HG03457 (cell line): ENCODE data around the gene ST8SIA2.

Experiments
- ATAC-seq: cut with Tn5 transposase; IDR thresholded peaks from one replicate; pipeline ENCODE4 v1.9.1; 2021; ENCODE audit warnings: moderate number of reproducible peaks; ENCODE audit not compliant: unreplicated experiment

The ST8SIA2 gene

DNA sequence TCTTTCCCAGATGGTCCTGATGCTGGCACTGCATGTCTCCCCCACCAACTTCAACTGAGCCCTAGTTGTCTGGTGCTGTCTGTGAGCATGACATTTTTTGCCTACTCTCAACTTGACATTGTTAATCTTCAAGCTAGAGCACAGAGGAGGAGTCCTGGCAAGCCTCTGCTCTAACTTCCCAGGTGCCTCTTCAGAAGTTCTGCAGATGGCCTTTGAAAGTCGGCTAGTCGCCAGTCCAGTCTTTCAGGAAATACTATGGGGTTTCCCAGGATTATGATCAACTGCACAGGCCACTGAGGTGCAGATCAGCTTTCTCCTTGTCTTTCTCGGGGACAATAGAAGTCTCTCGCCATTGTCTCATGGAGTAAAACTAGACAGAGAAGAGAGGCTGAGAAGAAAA, 86.7 kb downstream of the ST8SIA2 start:
- ATAC-seq, result no peak

GRCh38 chr15:92485441-92485840, 91.8 kb downstream of the ST8SIA2 start:
- ATAC-seq, result no peak

- no peak for ATAC-seq
Measured at GRCh38 chr15:92492551-92493115, 99.0 kb downstream of the ST8SIA2 start.

DNA sequence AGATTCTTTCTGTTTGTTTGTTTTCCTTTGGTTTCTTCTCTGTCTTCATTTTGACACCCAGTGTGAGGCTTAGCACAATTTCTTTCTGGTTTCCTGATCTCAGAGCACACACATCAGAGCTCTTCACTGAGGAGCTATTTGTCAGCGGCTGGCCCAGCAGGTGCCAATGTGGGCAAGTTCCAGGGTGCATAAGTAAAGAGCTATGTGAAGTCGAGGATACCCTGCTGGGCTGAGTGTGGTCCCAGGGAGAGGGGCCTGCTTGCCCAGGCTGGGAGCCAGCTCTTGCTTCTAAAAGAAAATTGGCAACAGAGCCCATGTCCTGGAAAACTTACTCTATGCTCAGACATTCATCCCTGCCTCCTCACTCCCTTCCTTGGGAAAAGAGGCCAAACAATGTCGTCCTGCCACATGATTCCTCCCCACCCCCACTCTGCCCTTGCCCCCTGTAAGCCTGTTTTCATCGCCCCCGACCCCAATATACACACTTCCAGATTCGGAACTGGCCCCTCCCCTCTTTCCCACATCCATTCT, 101.2 kb downstream of the ST8SIA2 start:
- ATAC-seq, result no peak

GRCh38 chr15:92495446-92495845, 101.8 kb downstream of the ST8SIA2 start:
- ATAC-seq, result no peak

GRCh38 chr15:92499731-92500530, 106.2 kb downstream of the ST8SIA2 start:
- no peak for ATAC-seq

- ATAC-seq, result no peak
Measured at GRCh38 chr15:92502336-92502735, 108.7 kb downstream of the ST8SIA2 start.

GRCh38 chr15:92502930-92503857, 109.5 kb downstream of the ST8SIA2 start:
- ATAC-seq, result no peak

DNA sequence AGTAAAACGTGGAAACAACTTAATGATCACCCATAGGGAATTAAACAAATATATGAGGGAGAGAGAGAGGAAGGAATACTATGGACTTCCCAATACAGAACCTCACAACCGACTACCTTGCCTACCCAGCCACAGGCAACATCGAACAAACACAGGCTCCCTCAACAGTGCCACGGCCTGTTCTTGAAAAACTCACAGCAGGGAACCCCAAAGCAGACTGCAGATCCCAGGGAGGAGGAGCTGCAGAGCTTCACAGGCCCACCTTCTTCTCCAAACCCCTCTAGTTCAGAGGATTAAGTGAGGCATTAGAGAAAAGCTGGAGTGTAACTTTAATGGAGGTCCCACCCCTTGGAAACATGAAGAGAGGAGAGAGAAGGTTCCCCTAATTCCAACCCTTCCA, 110.2 kb downstream of the ST8SIA2 start:
- ATAC-seq, result no peak

- no peak for ATAC-seq
Measured at GRCh38 chr15:92505611-92506010, 111.9 kb downstream of the ST8SIA2 start.

DNA sequence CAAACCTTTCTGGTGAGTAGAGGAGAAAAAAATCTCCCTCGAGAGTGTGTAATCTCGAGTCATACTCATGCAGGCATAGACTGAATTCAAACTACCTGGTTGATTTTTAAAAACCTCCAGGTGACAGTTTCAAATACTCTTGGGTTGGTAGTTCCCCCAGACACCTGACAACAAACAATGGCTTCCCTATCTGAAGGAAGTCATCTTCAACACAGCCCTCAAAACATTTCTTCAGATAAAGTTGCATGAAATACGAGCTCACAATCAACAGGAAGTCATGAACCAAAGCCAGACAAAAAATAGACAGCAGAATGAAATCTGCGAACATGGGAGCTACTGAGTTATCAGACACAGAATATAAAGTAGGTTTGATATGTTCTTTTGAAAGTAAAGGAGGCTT, 112.8 kb downstream of the ST8SIA2 start:
- ATAC-seq, result no peak

DNA sequence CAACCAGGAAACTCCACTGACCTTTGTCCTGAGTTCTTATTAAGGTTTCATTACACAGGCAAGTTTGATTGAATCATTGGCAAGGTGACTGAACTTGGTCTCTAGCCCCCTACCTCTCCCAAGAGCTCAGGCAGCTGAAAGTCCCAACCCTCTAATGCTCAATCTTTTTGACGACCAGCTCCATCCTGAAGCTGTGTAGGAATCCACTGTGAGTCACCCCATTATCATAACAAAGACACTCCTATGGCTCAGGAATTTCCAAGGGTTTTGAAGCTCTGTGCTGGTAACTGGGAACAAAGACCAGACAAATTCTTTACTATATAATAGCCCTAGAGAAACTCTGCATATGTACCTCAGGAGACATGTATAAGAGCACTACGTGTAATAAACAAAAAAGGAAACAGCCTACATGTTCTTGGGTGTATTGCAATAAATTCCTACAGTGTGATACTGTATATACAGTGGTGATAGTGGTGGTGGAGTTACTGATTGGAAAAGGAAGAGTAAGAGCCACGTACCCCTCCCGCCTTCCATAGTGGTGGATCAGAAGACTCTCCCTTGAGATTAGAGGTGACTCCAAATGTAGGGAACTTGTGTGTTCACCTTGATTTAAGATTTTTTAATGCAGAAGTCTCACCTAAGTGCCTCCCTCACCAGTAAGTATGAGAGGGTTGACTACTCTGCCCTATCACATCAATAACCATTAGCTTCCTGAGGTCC, 116.6 kb downstream of the ST8SIA2 start:
- no peak for ATAC-seq
